Choroid plexus epithelial cell (primary cell): ENCODE measurements around the gene SIM1.

Source experiments
- DNase-seq: peaks from one replicate; pipeline ENCODE4 v3.0.0-alpha.2; 2010; ENCODE audit warnings: low read depth
- H3K4me3 ChIP-seq: 2 replicates; pipeline ENCODE4 v1.5.1; 2011; ENCODE audit warnings: low read depth, mild to moderate bottlenecking, control low read depth, low read length, moderate library complexity
- TF ChIP-seq, protein P1 (sequence below): conservative IDR thresholded peaks from 2 replicates; pipeline ENCODE4 v1.5.1; 2011; ENCODE audit warnings: low read depth, mild to moderate bottlenecking, control low read depth, inconsistent platforms, low read length, moderate library complexity

The SIM1 gene

GRCh38 chr6:100433726-100434435 lies 30.8 kb downstream of the SIM1 start:
- DNase-seq: no peak
- no peak overlapping the region for H3K4me3 ChIP-seq
- TF ChIP-seq, protein P1, sequence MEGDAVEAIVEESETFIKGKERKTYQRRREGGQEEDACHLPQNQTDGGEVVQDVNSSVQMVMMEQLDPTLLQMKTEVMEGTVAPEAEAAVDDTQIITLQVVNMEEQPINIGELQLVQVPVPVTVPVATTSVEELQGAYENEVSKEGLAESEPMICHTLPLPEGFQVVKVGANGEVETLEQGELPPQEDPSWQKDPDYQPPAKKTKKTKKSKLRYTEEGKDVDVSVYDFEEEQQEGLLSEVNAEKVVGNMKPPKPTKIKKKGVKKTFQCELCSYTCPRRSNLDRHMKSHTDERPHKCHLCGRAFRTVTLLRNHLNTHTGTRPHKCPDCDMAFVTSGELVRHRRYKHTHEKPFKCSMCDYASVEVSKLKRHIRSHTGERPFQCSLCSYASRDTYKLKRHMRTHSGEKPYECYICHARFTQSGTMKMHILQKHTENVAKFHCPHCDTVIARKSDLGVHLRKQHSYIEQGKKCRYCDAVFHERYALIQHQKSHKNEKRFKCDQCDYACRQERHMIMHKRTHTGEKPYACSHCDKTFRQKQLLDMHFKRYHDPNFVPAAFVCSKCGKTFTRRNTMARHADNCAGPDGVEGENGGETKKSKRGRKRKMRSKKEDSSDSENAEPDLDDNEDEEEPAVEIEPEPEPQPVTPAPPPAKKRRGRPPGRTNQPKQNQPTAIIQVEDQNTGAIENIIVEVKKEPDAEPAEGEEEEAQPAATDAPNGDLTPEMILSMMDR: no peak

DNA sequence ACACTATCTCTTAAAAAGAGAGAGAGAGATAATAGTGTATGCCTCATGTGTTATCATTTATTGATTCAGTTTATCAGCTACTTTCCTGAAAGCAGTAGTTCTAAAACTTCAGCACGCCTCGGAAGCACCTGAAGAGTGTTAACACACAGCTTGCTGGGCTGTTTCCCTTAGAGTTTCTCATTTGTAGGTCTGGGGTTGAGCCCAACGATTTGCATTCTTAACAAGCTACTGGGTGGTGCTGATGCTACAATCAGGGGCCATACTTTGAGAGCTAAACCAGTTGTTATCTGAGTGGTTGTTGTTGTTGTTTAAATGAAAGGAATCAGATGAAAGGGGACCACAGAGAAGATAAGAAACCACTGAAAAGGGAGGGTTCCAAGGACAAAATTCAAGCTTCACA lies 32.6 kb downstream of the SIM1 start:
- DNase-seq: no peak
- no peak overlapping the region for H3K4me3 ChIP-seq
- TF ChIP-seq, protein P1: no peak

- TF ChIP-seq, protein P1: no peak
- H3K4me3 ChIP-seq: no peak overlapping the region
- DNase-seq: no peak
Measured at GRCh38 chr6:100430962-100431361, 33.8 kb downstream of the SIM1 start.

GRCh38 chr6:100427452-100427851 lies 37.3 kb downstream of the SIM1 start:
- DNase-seq: no peak
- TF ChIP-seq, protein P1: no peak
- H3K4me3 ChIP-seq: no peak overlapping the region

DNA sequence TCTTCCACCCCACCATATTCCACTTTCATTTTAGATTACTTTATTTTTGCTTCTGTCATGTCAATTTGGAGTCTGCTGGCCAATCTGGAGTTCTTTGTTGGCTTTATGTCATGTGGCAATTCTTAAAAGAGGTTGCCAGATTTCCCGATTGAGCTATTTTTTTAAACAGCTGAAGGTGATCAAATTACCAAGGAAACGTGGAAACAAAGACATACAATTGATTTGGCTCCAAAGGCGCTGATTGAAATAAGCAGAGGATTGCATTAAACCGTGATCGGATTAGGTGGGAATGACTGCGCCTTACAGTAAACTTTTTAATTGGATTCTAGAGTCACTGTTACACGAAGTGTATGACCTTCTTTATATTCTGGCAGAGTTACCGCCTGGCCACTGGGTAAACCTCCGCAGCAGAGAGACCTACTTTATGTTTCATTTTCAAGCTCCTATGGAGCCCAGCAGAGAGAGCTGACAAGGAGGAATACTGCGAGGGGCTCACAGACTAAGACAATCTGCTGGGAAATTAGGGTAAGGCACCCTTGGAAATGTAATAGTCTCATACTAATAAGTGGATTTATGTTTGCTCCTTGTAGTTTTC lies 37.9 kb downstream of the SIM1 start:
- H3K4me3 ChIP-seq: no peak overlapping the region
- TF ChIP-seq, protein P1: no peak
- DNase-seq: no peak

GRCh38 chr6:100426241-100426640 lies 38.5 kb downstream of the SIM1 start:
- no peak for DNase-seq
- no peak overlapping the region for H3K4me3 ChIP-seq
- TF ChIP-seq, protein P1: no peak

- TF ChIP-seq, protein P1: no peak
Measured at GRCh38 chr6:100420711-100421110, 44.0 kb downstream of the SIM1 start.

More at GRCh38 chr6:100420711-100421110, 44.0 kb downstream of the SIM1 start:
- H3K4me3 ChIP-seq: no peak overlapping the region
- DNase-seq: no peak
